ENCODE data around the gene MEF2A.

The MEF2A gene

GRCh38 chr15:99605990-99606389 lies 40.2 kb downstream of the MEF2A start:
- DNase-seq (ENCODE audit: low spot score) = no peak

DNA sequence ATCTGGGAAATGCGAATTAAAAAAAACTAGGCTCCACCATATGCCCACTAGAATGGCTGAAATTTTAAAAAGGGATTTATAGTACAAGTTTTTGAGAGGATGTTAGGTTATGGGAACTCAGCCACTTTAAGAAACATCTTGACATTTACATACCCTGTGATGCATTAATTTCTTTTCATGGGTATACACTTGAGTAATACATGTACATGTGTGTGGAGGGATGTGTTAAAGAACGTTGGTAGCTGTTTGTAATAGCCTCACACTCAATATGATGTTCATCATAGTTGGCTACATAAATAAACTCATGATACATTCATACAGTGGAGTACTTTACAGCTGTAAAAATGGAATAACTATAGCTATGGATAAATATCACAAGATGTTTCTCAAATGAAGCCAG lies 40.9 kb downstream of the MEF2A start:
- DNase-seq (ENCODE audit: low spot score) = no peak

- no peak for DNase-seq (ENCODE audit: low spot score)
Observed at GRCh38 chr15:99613481-99613880, 47.7 kb downstream of the MEF2A start.

GRCh38 chr15:99613887-99614647 lies 48.3 kb downstream of the MEF2A start:
- no peak for DNase-seq (ENCODE audit: low spot score)

DNA sequence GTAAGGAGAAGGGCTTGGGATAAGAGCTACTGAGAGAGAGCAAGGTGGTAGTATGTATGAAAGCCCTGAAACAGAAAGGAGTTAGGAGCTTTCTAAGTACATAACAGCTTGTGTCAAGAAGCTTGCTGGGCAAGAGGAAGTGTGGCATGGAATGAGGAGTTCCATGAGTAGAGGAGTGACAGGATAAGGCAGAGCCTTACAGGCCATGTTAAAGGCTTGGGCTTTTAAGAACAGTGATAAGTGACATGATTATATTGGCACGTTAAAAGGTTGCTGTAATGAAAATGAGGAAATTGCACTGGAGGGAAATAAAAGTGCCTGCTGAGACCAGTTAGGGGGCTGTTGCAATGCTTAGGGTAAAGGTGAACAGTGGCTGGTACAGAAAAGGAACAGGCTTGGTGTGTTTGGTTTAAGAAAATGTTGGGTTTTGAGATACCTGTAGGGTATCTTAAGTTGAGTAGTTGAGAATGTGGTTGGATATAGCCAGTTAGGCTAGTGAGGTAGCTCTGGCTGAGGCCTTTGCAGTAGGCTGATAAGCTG lies 49.0 kb downstream of the MEF2A start:
- DNase-seq (ENCODE audit: low spot score) = no peak

- no peak for DNase-seq (ENCODE audit: low spot score)
Observed at GRCh38 chr15:99615460-99615859, 49.7 kb downstream of the MEF2A start.

GRCh38 chr15:99616129-99616528 lies 50.3 kb downstream of the MEF2A start:
- DNase-seq (ENCODE audit: low spot score) = no peak

- DNase-seq (ENCODE audit: low spot score) = no peak
Observed at GRCh38 chr15:99616773-99617342, 51.1 kb downstream of the MEF2A start.

DNA sequence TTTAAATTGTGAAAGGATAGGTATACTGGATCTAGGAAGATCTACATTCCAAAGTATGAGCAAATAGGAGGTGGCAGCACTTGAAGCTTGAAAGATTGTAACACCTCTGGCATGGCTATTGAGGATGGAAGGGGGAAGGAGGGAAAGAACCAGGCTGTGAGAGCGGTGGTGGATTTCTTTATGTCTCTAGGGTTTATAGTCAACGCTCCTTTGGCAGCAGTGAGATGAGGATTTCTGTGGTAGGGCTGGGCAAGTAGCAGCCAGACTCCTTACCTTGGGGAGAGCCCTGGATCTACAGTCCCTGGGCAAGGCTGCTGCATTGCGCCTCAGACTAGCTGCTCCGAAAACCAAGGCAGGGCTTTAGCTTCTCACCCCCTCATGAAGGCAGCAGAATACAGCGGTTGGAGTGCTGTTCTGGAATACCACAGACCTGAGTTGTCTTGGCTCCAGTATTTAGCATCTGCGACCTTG lies 53.2 kb downstream of the MEF2A start:
- no peak for DNase-seq (ENCODE audit: low spot score)

DNA sequence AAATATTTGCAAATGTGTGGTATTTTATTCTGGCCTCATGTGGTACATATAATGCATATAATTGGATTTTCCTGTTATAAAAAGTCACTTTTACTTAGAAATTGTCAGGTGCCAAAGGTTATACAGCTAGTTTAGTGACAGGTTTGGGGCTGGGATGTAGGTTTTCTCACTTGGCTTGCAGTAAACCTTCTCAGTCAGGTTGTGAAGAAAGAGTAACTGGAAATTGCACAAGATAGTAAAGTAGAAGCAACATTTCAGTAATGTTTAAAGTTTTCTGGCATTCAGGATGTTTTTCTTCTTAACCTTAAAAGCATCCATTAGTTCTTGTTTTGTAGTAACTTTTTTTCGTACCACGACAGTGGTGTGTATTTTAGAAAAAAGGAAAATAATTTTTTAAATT lies 53.9 kb downstream of the MEF2A start:
- no peak for DNase-seq (ENCODE audit: low spot score)

DNA sequence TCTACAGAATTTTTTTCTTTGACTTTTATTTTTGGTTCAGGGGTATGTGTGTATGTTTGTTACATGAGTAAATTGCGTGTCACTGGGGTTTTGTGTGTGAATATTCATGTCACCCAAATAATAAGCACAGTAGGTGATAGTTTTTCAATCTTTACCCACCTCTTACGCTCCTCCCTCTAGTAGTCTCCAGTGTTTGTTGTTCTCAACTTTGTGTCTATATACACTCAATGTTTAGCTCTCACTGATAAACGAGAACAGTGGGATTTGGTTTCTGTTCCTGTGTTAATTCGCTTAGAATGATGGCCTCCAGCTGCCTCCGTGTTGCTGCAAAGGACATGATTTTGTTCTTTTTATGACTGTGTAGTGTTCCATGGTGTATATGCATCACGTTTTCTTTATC lies 54.4 kb downstream of the MEF2A start:
- DNase-seq (ENCODE audit: low spot score) = no peak

DNA sequence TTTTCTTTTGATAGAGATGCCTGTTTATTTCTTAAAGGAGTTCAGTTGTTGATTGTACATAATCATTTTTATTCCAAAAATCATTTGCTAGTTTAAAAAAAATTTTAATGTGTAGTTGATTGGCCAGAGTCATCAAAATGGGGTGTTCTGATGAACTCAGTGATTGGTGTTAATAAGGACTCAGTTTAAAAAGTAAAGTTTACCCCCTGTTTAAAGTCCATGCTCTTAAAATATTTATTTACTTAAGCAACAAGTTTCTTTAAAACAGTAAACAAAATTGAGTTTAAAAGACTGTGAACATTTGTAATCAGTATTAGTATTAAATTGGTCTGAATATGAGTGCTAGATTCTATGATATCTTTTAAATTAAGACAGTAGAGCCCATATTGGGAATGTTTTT lies 56.0 kb downstream of the MEF2A start:
- DNase-seq (ENCODE audit: low spot score) = no peak

- DNase-seq (ENCODE audit: low spot score) = no peak
Observed at GRCh38 chr15:99628374-99629001, 62.7 kb downstream of the MEF2A start.

- DNase-seq (ENCODE audit: low spot score) = no peak
Observed at GRCh38 chr15:99630607-99631131, 64.9 kb downstream of the MEF2A start.

DNA sequence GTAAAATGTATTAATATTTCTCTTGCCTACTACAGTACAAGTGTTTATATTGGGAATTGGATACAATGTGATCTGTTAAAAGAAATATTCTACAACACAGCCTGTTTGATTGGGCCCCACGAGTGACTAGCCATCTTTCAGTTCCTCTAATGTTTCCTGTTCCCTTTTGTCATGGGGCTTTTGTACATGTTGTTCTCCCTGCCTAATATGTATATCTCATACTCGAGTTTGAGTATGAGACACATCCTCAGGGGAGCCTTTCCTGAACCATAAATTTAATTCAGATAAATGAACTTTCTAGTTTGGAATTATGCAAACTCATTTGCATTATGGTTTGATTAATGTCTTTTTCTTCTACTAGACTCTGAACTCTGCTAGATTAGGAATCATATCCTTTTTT lies 65.5 kb downstream of the MEF2A start:
- DNase-seq (ENCODE audit: low spot score) = peak; percentile 4

- no peak for DNase-seq (ENCODE audit: low spot score)
Observed at GRCh38 chr15:99632521-99632920, 66.7 kb downstream of the MEF2A start.

DNA sequence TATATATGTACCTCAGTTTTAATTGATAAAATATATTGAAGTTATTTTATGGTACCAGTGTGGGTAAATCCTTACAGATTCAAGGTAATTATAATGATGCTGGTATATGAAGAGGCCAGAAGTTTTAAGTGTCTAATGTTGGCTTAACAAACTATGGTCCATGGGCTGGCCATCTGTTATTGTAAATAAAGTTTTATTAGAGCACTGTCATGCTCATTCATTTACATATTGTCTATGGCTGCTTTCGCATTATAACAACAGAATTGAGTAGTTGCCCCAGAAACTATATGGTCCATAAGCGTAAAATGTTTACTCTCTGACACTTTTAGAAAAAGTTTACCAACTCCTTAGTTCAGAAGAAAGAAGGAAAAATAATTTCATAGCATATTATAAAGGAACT lies 67.9 kb downstream of the MEF2A start:
- no peak for DNase-seq (ENCODE audit: low spot score)

DNA sequence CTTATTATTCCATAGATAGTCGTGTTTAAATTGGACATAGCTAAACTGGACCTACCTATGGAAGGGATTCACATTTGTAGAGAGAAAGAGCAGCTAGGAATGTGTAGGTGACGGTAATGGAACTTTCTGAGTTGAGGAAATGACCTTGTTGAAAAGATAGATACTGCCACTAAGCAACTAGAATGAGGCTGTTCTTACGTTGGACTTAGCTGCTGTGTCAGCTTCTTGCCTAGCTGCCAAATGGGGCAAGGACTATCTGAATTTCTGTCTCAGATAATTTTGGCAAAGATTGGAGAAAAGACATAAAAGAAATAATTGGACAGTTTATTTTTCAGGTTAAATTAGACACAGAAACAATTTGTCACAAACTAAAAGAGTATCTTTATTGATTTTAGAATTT lies 68.8 kb downstream of the MEF2A start:
- DNase-seq (ENCODE audit: low spot score) = no peak

DNA sequence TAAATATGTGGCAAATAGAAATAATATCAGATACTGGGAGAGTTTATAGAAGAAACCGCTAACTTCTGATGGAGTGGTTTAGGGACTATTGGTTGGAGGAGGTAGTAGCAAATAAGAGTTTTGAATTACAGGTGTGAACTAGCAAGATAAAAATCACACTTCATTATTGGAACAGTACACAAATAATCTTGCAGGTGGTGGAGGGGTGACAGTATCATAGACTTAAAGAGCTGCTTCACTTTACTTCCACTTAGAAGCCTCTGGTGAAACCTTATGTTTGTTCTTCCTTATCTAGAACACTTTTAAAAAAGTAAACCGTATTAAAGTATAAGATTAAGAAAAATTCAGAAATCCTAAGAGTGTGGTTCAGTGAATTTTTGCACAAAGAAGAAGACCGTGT lies 69.4 kb downstream of the MEF2A start:
- no peak for DNase-seq (ENCODE audit: low spot score)

DNA sequence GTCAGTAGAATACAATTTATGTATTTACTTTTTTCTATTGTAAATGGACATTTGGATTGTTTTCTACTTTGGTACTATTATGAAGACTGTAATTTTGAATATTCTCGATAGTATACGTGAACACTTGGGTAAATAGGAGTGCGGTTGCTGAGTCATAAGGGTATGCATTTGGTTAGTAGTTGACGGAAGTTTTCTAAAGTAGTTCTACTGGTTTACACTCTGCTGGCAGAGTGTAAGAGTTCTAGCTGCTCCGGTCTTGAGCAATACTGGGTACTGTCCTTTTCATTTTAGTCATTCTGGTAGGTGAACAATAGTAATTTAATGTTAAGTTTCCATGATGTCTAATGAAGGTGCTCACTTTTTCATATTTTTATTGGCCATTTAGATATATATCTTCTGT lies 70.0 kb downstream of the MEF2A start:
- DNase-seq (ENCODE audit: low spot score) = no peak

DNA sequence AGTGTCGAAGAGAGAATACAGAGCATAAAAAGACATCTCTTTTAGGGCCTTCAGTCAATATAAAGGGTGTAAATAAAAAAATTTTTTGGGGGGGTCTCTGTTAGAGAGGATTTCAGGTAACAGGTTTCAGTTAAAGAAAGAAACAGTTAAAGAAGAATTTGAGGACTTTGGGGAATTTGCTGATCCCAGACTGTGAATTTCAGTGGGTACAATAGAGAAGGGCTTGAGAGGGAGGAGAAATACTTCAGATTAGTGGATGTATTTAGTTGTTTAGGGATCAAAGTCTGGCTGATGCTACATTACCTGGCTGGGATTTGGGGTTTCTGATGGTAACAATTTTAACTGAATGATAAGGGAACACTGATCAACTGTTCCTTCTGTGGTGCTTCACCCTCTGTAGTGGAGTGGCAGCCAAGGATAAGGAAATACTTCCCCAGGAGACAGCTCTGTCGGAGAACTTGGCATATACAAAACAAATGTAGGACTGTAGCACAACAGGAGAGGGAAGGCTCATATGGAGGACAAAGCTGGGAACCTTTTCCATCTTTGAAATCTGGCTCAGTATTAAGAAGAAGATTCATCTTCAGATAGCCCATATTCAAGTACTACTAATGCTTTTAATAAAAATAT lies 79.2 kb downstream of the MEF2A start:
- DNase-seq (ENCODE audit: low spot score) = no peak

DNA sequence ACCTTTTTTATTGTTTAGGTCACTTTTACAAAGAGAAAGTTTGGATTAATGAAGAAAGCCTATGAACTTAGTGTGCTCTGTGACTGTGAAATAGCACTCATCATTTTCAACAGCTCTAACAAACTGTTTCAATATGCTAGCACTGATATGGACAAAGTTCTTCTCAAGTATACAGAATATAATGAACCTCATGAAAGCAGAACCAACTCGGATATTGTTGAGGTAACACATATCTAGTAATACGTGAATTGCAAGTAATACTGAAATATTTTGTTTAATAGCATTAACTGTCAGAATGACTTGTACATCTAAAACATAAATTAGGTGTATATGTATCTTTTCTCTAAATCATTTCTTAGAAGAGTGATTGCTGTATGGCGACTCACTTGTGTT lies 79.8 kb downstream of the MEF2A start:
- DNase-seq (ENCODE audit: low spot score) = no peak

DNA sequence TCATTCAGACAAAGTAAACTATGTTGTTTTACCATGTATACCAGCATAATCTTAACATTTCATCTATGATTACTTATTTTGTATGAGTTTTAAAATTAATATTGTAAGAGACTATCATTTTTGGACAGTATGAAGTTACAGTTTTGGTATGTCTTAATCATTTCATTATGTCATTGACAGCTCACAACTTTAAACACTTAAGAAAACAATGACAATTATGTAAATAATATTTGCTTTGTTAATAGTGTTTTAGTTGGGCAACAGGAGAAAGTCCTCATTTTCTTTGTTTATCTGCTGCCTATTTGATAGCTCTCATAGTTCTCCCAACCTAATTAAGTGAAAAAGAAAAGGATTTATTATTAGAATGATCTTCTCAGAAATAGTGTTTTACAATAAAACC lies 80.2 kb downstream of the MEF2A start:
- no peak for DNase-seq (ENCODE audit: low spot score)

Measured in CD4-positive, alpha-beta T cell treated with Interleukin-2 at 100 ng/mL for 4 hours (primary cell).